Suppressor macrophage (primary cell): ENCODE measurements around the gene LILRB2.
A peak's percentile ranks its signal among the peaks of the same experiment; 100 is the strongest.
"Not testable (repeated sequence)": the region's sequence is repeated elsewhere in the genome, so short reads cannot be mapped to it uniquely, and the experiment has no call there.

ENCODE experiments used
- DNase-seq, 4 experiments: peaks; one replicate each; pipeline ENCODE4 v3.0.0-alpha.2; 2020 to 2022

The LILRB2 gene

GRCh38 chr19:54305141-54305540 is 24.2 kb upstream of the LILRB2 start:
- no peak for DNase-seq

- DNase-seq = peak; percentile 76 to 94 (median 90)
These were observed 21.3 kb upstream of the LILRB2 start for GRCh38 chr19:54302257-54302656.

GRCh38 chr19:54299515-54299914 is 18.6 kb upstream of the LILRB2 start:
- no peak for DNase-seq

GRCh38 chr19:54299126-54299498 is 18.2 kb upstream of the LILRB2 start:
- no peak for DNase-seq

- DNase-seq = peak; percentile 52 to 77 (median 72)
These were observed 17.6 kb upstream of the LILRB2 start for GRCh38 chr19:54298357-54299125.

GRCh38 chr19:54297759-54298305 is 16.9 kb upstream of the LILRB2 start:
- peak; percentile 50 to 71 (median 66) for DNase-seq

- no peak for DNase-seq
These were observed 13.6 kb upstream of the LILRB2 start for GRCh38 chr19:54294539-54294938.

- peak; percentile 34 to 68 (median 43) for DNase-seq
These were observed 8.2 kb upstream of the LILRB2 start for GRCh38 chr19:54289160-54289559.

- DNase-seq = no peak
These were observed 6.5 kb upstream of the LILRB2 start for GRCh38 chr19:54287456-54287855.

- DNase-seq = not testable (repeated sequence)
These were observed 5.4 kb upstream of the LILRB2 start for GRCh38 chr19:54286283-54286682.

GRCh38 chr19:54285427-54286056 is 4.6 kb upstream of the LILRB2 start:
- not testable (repeated sequence) for DNase-seq

GRCh38 chr19:54282686-54283470 is 2.0 kb upstream of the LILRB2 start:
- DNase-seq = peak in 3 of 4 experiments; percentile 55 to 58 (median 58)

GRCh38 chr19:54281729-54282075 is 792 bp upstream of the LILRB2 start:
- DNase-seq = not testable (repeated sequence)

GRCh38 chr19:54280441-54280840 is 469 bp downstream of the LILRB2 start:
- peak; percentile 71 to 86 (median 85) for DNase-seq

GRCh38 chr19:54280025-54280424 is 885 bp downstream of the LILRB2 start:
- not testable (repeated sequence) for DNase-seq

GRCh38 chr19:54279406-54279962 is 1.4 kb downstream of the LILRB2 start:
- DNase-seq = peak in 3 of 4 experiments; percentile 37 to 57 (median 49)

- not testable (repeated sequence) for DNase-seq
These were observed 2.2 kb downstream of the LILRB2 start for GRCh38 chr19:54278571-54279195.

- not testable (repeated sequence) for DNase-seq
These were observed 2.9 kb downstream of the LILRB2 start for GRCh38 chr19:54278056-54278455.

GRCh38 chr19:54277111-54277615 is 3.7 kb downstream of the LILRB2 start:
- not testable (repeated sequence) for DNase-seq

- DNase-seq = no peak
These were observed 5.0 kb downstream of the LILRB2 start for GRCh38 chr19:54275951-54276350.

GRCh38 chr19:54274516-54274915 is 6.4 kb downstream of the LILRB2 start:
- not testable (repeated sequence) for DNase-seq

- DNase-seq = no peak
These were observed 7.1 kb downstream of the LILRB2 start for GRCh38 chr19:54273821-54274220.
